MM.1S (cell line): ENCODE data around the gene MARCO.

Source experiments
- EZH2 ChIP-seq: fragments of 300-600 bp; sonication (generic); optimal IDR thresholded peaks from 2 replicates; pipeline ENCODE3; 2017; ENCODE audit warnings: low read depth, mild to moderate bottlenecking, antibody characterized with exemption, low read length, mixed read lengths
- TF ChIP-seq, protein P1 (sequence below): fragments of 300-600 bp; sonication (generic); IDR thresholded peaks from 2 replicates; pipeline ENCODE4 v1.5.1; 2016; ENCODE audit warnings: antibody characterized with exemption, low read length, mixed read lengths

DNA sequence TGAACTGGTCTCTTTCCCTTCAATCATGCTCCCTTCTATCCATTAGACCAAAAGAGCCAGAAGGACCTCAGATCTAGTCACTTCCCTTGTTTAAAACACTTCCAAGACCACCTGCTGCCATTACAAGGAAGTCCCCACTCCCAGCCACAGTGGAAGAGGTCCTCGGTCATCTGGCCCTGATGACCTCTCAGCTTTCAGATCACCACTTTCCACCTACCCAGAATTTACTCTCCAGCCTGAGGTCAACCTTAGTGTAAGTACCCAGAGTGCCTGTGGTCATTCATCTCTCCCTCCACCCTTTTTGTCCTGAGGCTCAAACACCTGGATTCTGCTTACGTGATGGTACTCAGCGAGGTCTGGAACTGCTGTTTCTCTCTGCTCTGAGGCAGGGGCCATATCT lies 67.1 kb downstream of the MARCO start:
- TF ChIP-seq, protein P1, sequence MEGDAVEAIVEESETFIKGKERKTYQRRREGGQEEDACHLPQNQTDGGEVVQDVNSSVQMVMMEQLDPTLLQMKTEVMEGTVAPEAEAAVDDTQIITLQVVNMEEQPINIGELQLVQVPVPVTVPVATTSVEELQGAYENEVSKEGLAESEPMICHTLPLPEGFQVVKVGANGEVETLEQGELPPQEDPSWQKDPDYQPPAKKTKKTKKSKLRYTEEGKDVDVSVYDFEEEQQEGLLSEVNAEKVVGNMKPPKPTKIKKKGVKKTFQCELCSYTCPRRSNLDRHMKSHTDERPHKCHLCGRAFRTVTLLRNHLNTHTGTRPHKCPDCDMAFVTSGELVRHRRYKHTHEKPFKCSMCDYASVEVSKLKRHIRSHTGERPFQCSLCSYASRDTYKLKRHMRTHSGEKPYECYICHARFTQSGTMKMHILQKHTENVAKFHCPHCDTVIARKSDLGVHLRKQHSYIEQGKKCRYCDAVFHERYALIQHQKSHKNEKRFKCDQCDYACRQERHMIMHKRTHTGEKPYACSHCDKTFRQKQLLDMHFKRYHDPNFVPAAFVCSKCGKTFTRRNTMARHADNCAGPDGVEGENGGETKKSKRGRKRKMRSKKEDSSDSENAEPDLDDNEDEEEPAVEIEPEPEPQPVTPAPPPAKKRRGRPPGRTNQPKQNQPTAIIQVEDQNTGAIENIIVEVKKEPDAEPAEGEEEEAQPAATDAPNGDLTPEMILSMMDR, result no peak
- no peak for TF ChIP-seq EZH2
